Cortex of kidney (tissue), 1 donor: ENCODE results near the gene HAPSTR1.

Experiments used
- DNase-seq: peaks from one replicate; lab custom pipeline; 2025; lab: John Stamatoyannopoulos, UW

Gene HAPSTR1

DNA sequence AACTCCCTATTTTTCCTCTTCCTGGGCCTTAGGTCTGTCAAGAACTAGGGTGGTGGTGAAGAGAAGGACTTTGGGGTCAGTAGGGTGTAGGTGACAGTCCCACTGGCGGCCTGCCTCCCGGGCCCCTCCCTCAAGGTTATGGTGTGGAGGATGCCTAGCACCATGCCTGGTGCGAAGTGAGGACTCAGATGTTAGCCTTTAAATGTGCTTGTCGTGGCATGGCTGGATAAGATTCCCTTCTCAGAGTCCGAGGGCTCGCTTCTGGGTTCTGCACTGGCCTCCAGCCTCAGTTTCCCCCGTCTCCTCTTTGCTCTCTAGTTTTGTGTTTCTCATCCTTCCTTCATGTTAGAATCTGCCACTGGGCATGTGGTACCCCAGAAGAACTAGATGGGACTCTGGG, 32.0 kb downstream of the HAPSTR1 start:
- no peak for DNase-seq

DNA sequence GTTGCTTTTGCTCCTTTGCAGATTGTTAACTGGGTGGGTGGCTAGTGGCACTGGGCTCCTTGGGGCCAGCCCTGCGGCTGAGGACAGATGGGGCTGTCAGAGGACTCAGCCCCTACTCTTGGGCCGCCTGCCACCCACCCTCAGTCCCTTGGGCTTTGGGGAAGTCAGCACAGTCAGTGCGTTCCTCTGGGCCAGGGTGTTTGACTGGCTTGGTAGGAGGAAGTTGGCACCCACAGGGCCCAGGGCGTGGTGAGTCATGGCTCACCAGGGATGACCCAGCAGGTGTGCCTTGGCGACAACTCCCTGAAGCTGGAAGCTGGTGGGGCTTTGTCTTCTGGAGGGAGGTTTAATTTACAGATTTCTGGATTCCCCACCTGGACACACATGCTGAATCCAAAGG, 32.4 kb downstream of the HAPSTR1 start:
- no peak for DNase-seq

DNA sequence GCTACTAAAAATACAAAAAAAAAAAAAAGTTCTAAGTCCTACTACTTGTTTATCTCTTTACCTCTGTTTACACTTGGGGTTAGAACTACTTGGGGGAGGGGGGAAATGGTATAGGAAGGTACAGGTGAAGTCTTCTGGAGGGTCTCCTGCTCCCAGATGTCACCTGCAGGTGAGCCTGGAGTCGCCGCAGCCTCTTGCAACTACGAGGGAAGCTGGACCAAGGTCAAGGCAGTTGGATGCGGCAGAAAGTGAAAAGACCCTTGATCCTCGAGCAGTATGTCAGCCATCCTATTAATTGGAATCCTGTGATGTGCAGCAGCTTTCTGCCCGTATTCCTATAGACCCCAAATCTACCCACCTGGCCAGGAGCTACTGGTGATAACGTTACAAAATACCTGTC, 33.0 kb downstream of the HAPSTR1 start:
- DNase-seq, result no peak

DNA sequence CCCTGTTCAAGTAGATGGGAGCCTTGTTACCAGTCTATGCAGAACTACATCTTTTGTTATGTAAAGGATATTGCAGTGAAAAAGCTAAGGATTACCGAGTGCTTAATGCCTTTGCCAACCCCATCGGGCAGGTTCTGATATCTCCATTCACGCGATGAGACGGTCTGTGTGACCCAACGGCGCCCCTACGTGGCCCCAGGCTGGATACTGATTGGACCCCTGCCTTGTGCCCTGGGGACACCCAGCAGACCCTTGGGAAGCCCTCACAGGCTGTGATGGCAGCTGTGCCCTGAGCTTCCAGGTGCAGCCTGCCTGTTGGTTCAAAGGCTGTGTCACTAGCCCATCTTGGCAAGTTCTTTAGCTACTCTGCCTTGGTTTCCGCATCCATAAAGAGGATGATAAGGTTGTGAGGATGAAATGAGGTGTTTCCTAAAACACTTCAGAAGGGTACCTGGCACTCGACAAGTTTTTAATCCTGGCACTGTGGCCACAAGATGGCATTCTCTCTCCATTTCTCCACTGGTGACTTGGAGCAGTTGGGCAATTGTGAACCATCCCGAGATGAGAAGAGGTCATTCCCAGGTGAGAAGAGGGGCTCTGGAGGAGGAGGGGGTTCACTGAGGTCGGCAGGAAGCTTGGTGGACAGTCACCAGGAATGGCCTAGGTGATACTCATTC, 33.6 kb downstream of the HAPSTR1 start:
- DNase-seq, result no peak

DNA sequence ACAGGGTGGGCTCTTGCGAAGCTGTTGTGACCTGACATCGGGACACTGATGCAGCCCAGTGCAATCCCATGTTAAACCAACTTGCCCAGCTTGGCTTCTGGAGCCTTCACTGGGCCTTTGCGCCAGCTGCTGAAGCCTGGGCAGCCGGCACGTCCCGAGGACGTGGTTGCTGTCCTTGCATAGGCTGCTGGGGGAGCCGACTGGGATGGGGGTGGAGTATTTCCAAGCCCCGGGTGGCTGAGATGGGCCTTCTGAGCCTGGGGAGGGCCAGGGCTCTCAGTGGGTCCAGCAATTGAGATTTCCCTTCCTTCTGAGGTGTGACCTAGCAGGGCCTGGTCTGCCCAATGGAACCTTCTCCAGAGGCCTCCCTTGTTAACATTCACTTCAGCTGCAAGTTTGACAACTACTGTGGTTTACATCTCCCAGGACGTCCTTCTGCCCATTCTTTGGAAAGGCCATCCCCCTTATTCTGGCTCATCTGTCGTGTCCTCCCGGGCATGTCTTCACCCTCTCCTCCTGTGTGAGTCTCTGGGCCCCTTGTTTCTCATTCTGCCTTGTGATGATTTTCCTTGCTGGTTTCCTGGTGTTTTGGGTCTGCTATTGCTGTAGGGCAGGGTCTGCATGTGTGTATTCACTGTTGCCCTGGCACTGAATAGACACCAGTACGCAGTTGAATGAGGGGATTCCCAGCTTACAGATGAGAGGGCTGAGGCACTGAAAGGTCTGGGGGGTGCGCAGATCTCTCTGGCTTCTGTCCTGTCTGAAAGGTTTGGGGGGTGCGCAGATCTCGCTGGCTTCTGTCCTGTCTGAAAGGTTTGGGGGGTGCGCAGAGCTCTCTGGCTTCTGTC, 34.4 kb downstream of the HAPSTR1 start:
- DNase-seq, result no peak

DNA sequence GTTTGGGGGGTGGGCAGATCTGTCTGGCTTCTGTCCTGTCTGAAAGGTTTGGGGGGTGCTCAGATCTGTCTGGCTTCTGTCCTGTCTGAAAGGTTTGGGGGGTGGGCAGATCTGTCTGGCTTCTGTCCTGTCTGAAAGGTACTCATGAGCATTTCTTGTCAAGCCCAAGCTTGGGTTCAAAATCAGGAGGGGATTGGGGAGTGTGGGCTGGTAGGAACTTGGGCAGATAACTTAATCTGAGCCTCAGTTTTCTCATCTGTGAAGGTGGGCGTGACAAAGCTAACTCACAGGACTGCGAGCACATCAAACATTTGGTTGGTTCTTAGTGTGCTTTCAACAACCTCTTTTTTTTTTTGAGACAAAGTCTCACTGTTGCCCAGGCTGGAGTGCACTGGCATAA, 35.2 kb downstream of the HAPSTR1 start:
- no peak for DNase-seq

DNA sequence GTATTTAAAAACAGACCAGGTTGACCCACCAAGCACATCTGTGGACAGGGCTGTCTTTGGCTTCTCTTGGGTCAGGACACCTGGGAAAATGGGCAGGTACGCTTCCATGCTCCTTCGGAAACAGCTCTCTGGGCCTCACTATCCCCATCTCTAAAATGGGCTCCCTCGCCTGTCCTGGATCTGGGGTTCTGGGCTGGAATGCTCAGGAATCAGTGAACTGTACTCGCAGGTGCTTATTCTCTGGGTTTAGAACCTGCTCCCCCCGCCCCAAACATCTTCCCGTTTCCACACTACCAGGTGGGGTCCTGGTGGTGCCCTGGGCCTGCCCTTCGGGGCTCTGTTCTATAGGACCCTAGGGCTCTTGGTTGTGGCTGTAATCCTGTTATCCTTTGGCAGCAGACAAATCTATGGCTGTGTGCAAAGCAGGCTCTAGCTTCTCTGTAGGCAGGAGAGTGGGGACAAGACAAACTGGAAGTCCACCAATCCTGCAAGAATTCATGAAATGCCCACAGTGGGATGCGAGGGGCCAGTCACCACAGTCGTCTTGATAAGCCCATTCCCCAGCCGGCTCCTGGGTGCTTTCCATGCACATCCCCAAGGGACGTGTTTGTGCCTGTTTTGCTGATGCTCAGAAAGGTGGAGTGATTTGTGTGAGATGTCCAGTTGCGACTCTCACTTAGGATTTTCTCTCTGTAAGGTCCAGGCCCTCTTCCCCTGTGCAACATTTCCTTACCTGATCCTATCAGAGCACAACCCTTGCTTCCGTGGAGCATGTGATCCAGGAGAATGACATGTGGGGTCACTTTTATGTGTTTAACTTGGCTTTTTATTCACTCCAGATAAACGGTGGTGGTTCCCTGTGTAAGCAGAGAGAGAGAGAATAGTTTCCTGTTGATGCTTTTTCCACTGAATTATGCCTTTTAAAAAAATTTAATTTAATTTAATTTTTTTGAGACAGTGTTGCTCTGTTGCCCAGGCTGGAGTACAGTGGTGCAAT, 37.2 kb downstream of the HAPSTR1 start:
- DNase-seq, result no peak

DNA sequence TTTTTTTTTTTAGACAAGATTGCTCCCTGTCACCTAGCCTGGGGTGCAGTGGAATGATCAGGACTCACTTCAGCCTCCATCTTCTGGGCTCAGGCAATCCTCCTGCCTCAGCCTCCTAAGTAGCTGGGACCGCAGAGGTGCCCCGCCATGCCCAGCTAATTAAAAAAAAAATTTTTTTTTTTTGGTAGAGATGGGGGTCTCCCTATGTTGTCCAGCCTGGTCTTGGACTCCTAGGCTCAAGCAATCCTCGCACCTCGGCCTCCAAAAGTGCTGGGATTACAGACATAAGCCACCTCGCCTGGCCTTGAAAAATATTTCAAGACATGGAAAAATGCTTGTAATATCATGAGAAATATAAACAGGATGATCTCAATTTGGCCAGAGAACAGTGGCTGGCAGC, 42.9 kb downstream of the HAPSTR1 start:
- DNase-seq, result no peak

DNA sequence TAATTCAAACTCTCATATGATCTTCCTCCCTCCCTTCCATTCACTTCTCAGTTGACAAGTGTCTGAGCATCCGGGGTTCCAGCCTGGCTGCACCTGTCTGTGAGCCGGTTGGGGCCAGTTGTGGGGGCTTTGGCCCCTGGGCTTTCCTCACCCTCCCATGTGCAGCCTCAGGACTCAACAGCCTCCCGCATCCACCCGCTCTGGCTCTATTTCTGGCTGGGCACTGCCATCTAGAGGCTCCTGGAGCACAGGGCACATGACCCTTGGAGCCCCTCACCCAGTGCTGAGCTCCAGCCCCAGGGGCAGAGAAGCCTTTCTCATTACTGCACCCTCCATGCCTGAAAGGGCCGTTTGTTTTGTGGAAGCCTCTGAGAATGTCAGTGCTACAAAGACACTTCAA, 43.3 kb downstream of the HAPSTR1 start:
- DNase-seq, result no peak

DNA sequence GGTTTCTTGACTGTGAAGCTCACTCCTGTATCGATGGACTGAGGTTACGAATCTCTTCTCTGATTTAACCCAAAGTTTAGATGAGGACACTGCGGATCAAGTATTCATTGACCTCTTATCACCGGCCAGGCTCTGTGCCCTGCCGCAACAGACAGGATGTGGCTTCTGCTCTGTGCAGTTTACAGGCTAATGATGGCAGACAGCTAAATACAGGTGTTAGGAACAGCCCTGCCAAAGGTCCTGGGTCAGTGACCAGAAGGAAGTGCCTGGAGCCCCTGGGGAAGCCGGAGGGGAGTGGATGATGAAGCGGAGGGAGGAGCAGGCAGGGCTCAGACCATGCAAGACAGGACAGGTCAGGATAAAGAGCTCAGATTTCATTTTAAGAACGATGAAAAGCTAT, 44.4 kb downstream of the HAPSTR1 start:
- no peak for DNase-seq

DNA sequence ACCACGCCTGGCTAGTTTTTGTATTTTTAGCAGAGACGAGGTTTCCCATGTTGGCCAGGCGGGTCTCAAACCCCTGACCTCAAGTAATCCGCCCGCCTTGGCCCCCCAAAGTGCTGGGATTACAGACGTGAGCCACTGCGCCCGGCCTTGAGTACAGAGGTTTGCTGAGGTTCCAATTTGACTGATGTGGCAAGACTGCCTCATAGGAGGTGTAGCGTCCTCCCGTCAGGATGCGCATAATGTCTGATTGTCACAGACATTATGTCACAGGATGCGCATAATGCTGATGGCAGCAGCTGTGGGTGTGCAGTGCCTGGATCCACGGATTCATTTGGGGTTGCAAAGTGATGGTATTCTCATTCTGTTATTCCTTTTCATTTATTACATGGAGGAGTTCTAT, 45.2 kb downstream of the HAPSTR1 start:
- no peak for DNase-seq

DNA sequence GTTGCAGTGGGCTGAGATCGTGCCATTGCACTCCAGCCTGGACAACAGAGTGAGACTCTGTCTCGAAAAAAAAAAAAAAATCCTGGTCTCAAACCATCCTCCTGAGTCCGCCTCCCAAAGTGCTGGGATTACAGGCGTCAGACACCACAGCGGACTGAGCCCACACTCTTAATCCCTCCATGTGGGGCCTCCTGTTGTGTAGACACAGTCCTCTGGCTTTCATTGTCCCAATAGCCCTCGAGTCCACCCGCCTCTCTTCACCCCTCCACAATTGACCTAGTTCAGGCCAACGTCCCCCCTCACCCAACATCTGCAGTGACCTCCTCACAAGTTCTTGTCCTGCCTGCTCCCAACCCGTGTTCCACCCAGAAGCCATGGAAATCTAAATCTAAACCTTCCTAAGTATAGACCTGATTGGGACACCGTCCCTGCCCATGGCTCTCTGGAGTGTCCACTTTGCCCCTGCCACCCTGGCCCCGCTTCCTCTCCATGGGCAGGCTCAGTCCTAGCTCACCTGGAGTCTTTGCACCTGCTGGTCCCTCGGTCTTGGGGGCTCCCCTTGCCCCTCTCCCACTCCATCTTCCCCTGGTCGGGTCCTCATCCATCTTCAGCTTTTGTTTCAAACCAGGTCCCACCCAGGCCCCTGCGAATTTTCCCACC, 46.7 kb downstream of the HAPSTR1 start:
- no peak for DNase-seq

DNA sequence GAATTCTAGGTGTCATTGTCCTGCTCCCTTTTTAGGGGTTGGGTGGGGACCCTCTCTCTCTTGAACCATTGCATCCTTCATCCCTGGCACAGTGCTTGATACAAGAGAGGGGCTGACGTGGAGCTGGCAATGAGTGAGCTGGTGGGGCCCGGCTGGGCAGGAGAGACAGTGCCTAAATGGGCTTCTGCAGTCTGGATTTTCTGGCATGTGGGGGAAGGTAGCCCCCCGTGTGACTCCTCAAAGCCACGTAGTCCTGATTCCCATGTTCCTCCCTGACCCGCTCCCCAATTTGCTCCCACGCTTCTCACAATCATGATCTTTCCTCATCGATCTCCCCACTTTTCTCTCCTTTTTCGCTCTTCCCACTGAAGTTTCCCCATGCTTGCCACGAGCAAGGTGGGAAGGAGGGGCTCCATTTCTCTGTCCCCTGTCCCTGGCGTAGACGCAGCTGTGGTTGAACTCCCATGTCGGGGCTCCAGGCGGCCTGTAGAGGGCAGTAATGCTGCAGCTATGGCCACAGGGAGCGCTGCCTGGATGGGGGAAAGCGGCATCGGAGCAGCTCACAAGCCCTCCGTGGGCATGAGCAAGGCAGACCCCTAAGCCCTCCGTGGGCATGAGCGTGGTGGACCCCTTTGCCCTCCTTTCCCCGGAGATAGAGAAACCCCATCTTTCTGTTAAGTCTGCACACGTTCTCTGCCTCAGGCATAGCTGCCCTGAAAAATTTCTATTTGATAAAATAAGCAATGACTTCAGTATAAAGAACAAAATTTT, 47.5 kb downstream of the HAPSTR1 start:
- DNase-seq, result no peak

DNA sequence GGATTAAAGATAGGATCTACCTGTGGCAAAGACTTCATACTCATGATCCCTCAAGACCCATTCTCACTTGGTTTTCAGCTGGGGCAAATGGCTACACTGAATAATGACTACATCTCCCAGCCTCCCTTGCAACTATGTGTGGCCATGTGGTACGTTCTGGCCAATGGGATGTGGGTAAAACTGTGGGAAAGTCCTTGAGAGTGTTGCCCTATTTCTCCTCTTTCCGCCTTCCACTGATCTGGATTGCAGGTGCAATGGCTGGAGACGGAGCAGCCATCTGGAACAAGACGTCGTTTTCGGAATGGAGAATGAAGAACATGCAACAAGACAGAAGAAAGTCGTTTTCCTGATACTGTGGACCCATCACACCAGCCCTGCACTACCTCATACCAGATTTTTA, 48.5 kb downstream of the HAPSTR1 start:
- DNase-seq, result no peak
